ENCODE data around the gene ERC2. TPM values are rescaled to one million over a fixed set of nuclear protein-coding genes. Genes with fewer than 3 reads are reported as not detected.

Gene ERC2
- total RNA-seq, 1 donor from 2014 or later, result 7.4 TPM

DNA sequence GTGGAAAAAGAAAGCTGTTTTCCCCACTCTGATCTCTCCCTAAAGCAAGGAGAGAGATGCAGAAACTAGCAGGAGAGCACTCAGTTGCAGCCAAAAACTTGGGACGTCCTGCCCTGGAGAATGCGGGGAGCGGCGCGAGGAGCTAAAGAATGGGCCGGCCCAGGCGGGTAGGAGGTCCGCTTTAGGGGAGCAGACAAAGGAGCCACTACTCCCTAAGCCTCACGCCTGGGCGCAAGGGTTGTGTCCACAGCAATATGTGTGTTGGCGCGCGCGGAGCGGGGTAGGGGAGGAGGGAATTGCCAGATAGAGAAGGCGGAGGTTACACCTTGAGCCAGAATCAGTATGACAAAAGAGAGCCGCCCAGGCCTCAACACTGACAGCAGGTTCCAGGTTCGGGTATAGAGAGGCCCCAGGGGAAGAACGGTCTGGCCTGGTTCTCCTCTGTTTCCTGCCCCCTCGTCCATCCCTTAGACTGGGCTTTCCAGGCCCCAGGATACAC, 984.0 kb downstream of the ERC2 start:
- Histone ChIP-seq H3K4me1 (ENCODE audit: insufficient read depth, low read length) (peaks cover 38% of the 10 kb centered on the region), H3K4me3 (ENCODE audit: insufficient read depth, low read depth, low read length) (peak overlapping the region; percentile 77), H3K36me3 (ENCODE audit: insufficient read depth, low read length) (peaks cover 9% of the 10 kb centered on the region), H3K27ac (ENCODE audit: low read depth, low read length) (peak overlapping the region; percentile 97), H2AFZ (ENCODE audit: low read depth, low read length) (peak overlapping the region; percentile 20), H3K9me3 (ENCODE audit: insufficient read depth, low read depth, low read length) (no peaks in the 10 kb centered on the region), H3K4me2 (ENCODE audit: low read length) (peak overlapping the region; percentile 97), H3K79me2 (ENCODE audit: insufficient read depth, low read length) (peaks cover 95% of the 10 kb centered on the region), H3K27me3 (ENCODE audit: insufficient read depth, low read length) (no peaks in the 10 kb centered on the region), H4K20me1 (ENCODE audit: insufficient read depth, low read length) (no peaks in the 10 kb centered on the region), H3K9ac (ENCODE audit: low read length) (peak overlapping the region; percentile 99)
- DNase-seq (ENCODE audit: low read depth) (no peak), FAIRE-seq (no peak)
- Mint-ChIP-seq H3K36me3 (ENCODE audit: low read depth, unreplicated experiment) (peaks cover 6% of the 10 kb centered on the region), H3K27me3 (ENCODE audit: low read depth, unreplicated experiment) (no peaks in the 10 kb centered on the region), H3K4me3 (ENCODE audit: unreplicated experiment) (peak overlapping the region; percentile 99), H3K27ac (ENCODE audit: unreplicated experiment) (peak overlapping the region; percentile 77), H3K4me1 (ENCODE audit: low read depth, unreplicated experiment) (peaks cover 17% of the 10 kb centered on the region), H3K9me3 (ENCODE audit: unreplicated experiment) (no peaks in the 10 kb centered on the region)
- TF ChIP-seq, protein P1, sequence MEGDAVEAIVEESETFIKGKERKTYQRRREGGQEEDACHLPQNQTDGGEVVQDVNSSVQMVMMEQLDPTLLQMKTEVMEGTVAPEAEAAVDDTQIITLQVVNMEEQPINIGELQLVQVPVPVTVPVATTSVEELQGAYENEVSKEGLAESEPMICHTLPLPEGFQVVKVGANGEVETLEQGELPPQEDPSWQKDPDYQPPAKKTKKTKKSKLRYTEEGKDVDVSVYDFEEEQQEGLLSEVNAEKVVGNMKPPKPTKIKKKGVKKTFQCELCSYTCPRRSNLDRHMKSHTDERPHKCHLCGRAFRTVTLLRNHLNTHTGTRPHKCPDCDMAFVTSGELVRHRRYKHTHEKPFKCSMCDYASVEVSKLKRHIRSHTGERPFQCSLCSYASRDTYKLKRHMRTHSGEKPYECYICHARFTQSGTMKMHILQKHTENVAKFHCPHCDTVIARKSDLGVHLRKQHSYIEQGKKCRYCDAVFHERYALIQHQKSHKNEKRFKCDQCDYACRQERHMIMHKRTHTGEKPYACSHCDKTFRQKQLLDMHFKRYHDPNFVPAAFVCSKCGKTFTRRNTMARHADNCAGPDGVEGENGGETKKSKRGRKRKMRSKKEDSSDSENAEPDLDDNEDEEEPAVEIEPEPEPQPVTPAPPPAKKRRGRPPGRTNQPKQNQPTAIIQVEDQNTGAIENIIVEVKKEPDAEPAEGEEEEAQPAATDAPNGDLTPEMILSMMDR (IDR thresholded peaks at IDR 0.05; ENCODE audit: insufficient read depth, low read depth, low read length), result no peak
- TF ChIP-seq EZH2 (IDR thresholded peaks at IDR 0.05; ENCODE audit: insufficient read depth, low read length), result no peak

- H3K4me2 ChIP-seq (ENCODE audit: low read length), result peak overlapping the region; percentile 97
- H2AFZ ChIP-seq (ENCODE audit: low read depth, low read length), result no peak overlapping the region
- H3K4me1 Mint-ChIP-seq (ENCODE audit: low read depth, unreplicated experiment), result peaks cover 15% of the 10 kb centered on the region
- peak overlapping the region; percentile 77 for H3K4me3 ChIP-seq (ENCODE audit: insufficient read depth, low read depth, low read length)
- peaks cover 17% of the 10 kb centered on the region for H3K36me3 ChIP-seq (ENCODE audit: insufficient read depth, low read length)
- peak overlapping the region; percentile 99 for H3K4me3 Mint-ChIP-seq (ENCODE audit: unreplicated experiment)
- FAIRE-seq (no peak), DNase-seq (ENCODE audit: low read depth) (no peak)
- no peaks in the 10 kb centered on the region for H3K27me3 ChIP-seq (ENCODE audit: insufficient read depth, low read length)
- peaks cover 97% of the 10 kb centered on the region for H3K79me2 ChIP-seq (ENCODE audit: insufficient read depth, low read length)
- H3K9me3 ChIP-seq (ENCODE audit: insufficient read depth, low read depth, low read length), result no peaks in the 10 kb centered on the region
- no peak overlapping the region for H3K27ac Mint-ChIP-seq (ENCODE audit: unreplicated experiment)
- H3K27ac ChIP-seq (ENCODE audit: low read depth, low read length), result peak overlapping the region; percentile 97
- H3K9me3 Mint-ChIP-seq (ENCODE audit: unreplicated experiment), result no peaks in the 10 kb centered on the region
- H3K4me1 ChIP-seq (ENCODE audit: insufficient read depth, low read length), result peaks cover 31% of the 10 kb centered on the region
- H3K36me3 Mint-ChIP-seq (ENCODE audit: low read depth, unreplicated experiment), result peaks cover 6% of the 10 kb centered on the region
- H4K20me1 ChIP-seq (ENCODE audit: insufficient read depth, low read length), result no peaks in the 10 kb centered on the region
- peak overlapping the region; percentile 99 for H3K9ac ChIP-seq (ENCODE audit: low read length)
- TF ChIP-seq, protein P1 (IDR thresholded peaks at IDR 0.05; ENCODE audit: insufficient read depth, low read depth, low read length), result no peak
- no peak for TF ChIP-seq EZH2 (IDR thresholded peaks at IDR 0.05; ENCODE audit: insufficient read depth, low read length)
- no peaks in the 10 kb centered on the region for H3K27me3 Mint-ChIP-seq (ENCODE audit: low read depth, unreplicated experiment)
Measured at GRCh38 chr3:55483196-55484095, 984.8 kb downstream of the ERC2 start.

Data from astrocyte (in vitro differentiated cells and primary cell).